Measurements from ENCODE around the gene DES. TPM values are rescaled to one million over a fixed set of nuclear protein-coding genes. Genes with fewer than 3 reads are reported as not detected.
A peak's percentile ranks its signal among the peaks of the same experiment; 100 is the strongest.

Gene DES
- total RNA-seq, 2 experiments from 2014 or later, result not detected

DNA sequence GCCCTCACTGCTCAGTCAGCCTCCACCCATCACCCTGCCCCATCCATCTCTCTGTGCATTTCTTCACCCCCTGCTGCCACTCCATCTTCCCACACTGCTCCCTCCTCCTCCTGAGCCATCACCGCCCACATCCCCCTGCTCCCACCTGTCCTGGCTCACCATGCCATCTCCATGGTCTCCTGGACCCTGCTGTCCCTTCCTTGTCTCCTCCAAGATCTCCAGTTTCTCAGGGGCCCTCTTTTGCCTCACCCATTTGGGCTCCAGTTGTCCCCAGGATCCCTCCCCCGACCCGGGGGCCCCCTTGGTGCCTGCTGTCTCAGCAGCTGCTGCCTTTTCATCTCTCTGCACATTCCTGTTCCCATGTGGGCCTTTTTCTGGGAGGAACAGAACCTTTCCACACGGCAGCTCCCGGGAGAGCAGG, 27.1 kb downstream of the DES start:
- DNase-seq (ENCODE audit: low spot score), result no peak
- CTCF ChIA-PET (ENCODE audit: unreplicated experiment), result no interaction called here
- Histone ChIP-seq H3K9me2 (ENCODE audit: insufficient read depth, low read length) (no peaks in the 10 kb centered on the region), H3K9me3 (ENCODE audit: low read length) (no peaks in the 10 kb centered on the region), H2AFZ (ENCODE audit: low read length) (no peak overlapping the region), H3K4me1 (ENCODE audit: insufficient read depth, low read length, poor library complexity, severe bottlenecking) (peaks cover 10% of the 10 kb centered on the region), H4K20me1 (ENCODE audit: insufficient read depth, low read length) (no peaks in the 10 kb centered on the region), H3K36me3 (ENCODE audit: insufficient read depth, low read length) (no peaks in the 10 kb centered on the region), H3K79me2 (ENCODE audit: insufficient read depth, low read depth, low read length) (no peaks in the 10 kb centered on the region), H3K4me2 (ENCODE audit: low read length) (no peak overlapping the region), H3K4me3 (ENCODE audit: low read depth, low read length, poor library complexity, severe bottlenecking) (no peak overlapping the region), H3K27ac (ENCODE audit: low read depth, low read length, poor library complexity, severe bottlenecking) (no peak overlapping the region)
- POLR2A ChIA-PET, result no interaction called here
- no peak for TF ChIP-seq EZH2phosphoT487 (IDR thresholded peaks at IDR 0.05; ENCODE audit: borderline replicate concordance, low read depth, low read length)
- TF ChIP-seq, protein P1, sequence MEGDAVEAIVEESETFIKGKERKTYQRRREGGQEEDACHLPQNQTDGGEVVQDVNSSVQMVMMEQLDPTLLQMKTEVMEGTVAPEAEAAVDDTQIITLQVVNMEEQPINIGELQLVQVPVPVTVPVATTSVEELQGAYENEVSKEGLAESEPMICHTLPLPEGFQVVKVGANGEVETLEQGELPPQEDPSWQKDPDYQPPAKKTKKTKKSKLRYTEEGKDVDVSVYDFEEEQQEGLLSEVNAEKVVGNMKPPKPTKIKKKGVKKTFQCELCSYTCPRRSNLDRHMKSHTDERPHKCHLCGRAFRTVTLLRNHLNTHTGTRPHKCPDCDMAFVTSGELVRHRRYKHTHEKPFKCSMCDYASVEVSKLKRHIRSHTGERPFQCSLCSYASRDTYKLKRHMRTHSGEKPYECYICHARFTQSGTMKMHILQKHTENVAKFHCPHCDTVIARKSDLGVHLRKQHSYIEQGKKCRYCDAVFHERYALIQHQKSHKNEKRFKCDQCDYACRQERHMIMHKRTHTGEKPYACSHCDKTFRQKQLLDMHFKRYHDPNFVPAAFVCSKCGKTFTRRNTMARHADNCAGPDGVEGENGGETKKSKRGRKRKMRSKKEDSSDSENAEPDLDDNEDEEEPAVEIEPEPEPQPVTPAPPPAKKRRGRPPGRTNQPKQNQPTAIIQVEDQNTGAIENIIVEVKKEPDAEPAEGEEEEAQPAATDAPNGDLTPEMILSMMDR (conservative IDR thresholded peaks at IDR 0.05; ENCODE audit: low read length), result no peak
- intact Hi-C loops (cut with micrococcal nuclease; ENCODE audit: unreplicated experiment), result no loop called here
- BruUV-seq (replicated peaks), result no TSS peak

DNA sequence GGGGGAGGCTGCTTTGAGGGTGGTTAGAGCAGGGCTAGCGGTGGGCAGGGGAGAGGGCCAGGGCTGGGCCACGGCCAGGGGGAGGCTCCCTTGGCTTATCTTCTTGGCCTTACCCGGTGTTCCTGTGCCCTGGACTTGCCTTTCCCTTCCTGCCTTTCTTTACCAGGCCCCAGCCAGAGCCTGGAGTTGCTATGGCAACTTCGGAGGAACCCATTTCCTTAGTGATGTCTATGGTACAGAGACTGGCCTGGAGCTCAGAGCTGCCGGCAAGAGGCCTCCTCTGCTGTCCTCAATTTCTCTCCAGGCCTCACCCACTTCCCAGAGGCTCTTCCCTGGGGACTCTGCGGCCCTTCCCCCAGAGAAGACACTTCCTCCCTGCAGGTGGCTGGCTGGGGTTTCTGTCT, 27.9 kb downstream of the DES start:
- peak; percentile 39 for DNase-seq (ENCODE audit: low spot score)
- intact Hi-C loops (cut with micrococcal nuclease; ENCODE audit: unreplicated experiment), result no loop called here
- H3K4me3 ChIP-seq (ENCODE audit: low read depth, low read length, poor library complexity, severe bottlenecking), result no peak overlapping the region
- no peaks in the 10 kb centered on the region for H4K20me1 ChIP-seq (ENCODE audit: insufficient read depth, low read length)
- H3K79me2 ChIP-seq (ENCODE audit: insufficient read depth, low read depth, low read length), result no peaks in the 10 kb centered on the region
- ChIA-PET POLR2A (interaction anchor here (0.5 to 1.1 kb wide), 4 partner anchors 9 to 65 kb away, joined by 3 to 4 read pairs (median 4); no protein-coding TSS in a partner anchor), CTCF (ENCODE audit: unreplicated experiment) (no interaction called here)
- TF ChIP-seq, protein P1 (conservative IDR thresholded peaks at IDR 0.05; ENCODE audit: low read length), result no peak
- TF ChIP-seq EZH2phosphoT487 (IDR thresholded peaks at IDR 0.05; ENCODE audit: borderline replicate concordance, low read depth, low read length), result no peak
- H3K36me3 ChIP-seq (ENCODE audit: insufficient read depth, low read length), result no peaks in the 10 kb centered on the region
- BruUV-seq (replicated peaks), result no TSS peak
- H3K9me3 ChIP-seq (ENCODE audit: low read length), result no peaks in the 10 kb centered on the region
- H2AFZ ChIP-seq (ENCODE audit: low read length), result no peak overlapping the region
- peaks cover 10% of the 10 kb centered on the region for H3K4me1 ChIP-seq (ENCODE audit: insufficient read depth, low read length, poor library complexity, severe bottlenecking)
- H3K4me2 ChIP-seq (ENCODE audit: low read length), result peak overlapping the region; percentile 43
- H3K9me2 ChIP-seq (ENCODE audit: insufficient read depth, low read length), result no peaks in the 10 kb centered on the region
- H3K27ac ChIP-seq (ENCODE audit: low read depth, low read length, poor library complexity, severe bottlenecking), result no peak overlapping the region

DNA sequence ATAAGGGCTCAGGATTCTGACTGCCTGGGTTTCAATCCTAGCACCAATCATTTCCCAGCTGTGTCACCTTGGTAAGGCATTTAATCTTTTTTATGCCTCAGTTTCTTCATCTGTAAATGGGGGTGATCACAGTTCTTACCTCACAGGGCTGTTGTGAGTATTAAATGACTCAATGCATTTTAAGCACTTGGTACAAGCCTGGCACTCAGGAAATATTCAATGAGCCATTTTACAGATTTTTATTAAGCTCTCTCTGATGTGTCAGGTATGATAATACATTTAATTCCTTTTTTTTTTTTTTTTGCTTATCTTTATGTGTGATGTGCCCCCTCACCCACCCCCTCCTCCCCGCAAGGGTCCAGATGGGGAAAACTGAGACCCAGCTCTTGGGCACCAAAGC, 28.5 kb downstream of the DES start:
- no TSS peak for BruUV-seq (replicated peaks)
- Histone ChIP-seq H2AFZ (ENCODE audit: low read length) (no peak overlapping the region), H3K4me2 (ENCODE audit: low read length) (peak overlapping the region; percentile 43), H3K27ac (ENCODE audit: low read depth, low read length, poor library complexity, severe bottlenecking) (no peak overlapping the region), H3K9me2 (ENCODE audit: insufficient read depth, low read length) (no peaks in the 10 kb centered on the region), H3K79me2 (ENCODE audit: insufficient read depth, low read depth, low read length) (no peaks in the 10 kb centered on the region), H3K4me3 (ENCODE audit: low read depth, low read length, poor library complexity, severe bottlenecking) (no peak overlapping the region), H3K36me3 (ENCODE audit: insufficient read depth, low read length) (no peaks in the 10 kb centered on the region), H3K4me1 (ENCODE audit: insufficient read depth, low read length, poor library complexity, severe bottlenecking) (peaks cover 10% of the 10 kb centered on the region), H4K20me1 (ENCODE audit: insufficient read depth, low read length) (no peaks in the 10 kb centered on the region), H3K9me3 (ENCODE audit: low read length) (no peaks in the 10 kb centered on the region)
- POLR2A ChIA-PET, result interaction anchor here (0.5 to 1.1 kb wide), 5 partner anchors 9 to 357 kb away, joined by 3 to 4 read pairs (median 4); no protein-coding TSS in a partner anchor
- TF ChIP-seq, protein P1 (conservative IDR thresholded peaks at IDR 0.05; ENCODE audit: low read length), result no peak
- TF ChIP-seq EZH2phosphoT487 (IDR thresholded peaks at IDR 0.05; ENCODE audit: borderline replicate concordance, low read depth, low read length), result no peak
- no peak for DNase-seq (ENCODE audit: low spot score)
- intact Hi-C loops (cut with micrococcal nuclease; ENCODE audit: unreplicated experiment), result no loop called here
- CTCF ChIA-PET (ENCODE audit: unreplicated experiment), result interaction anchor here (0.9 kb wide), 1 partner anchor 42 kb away, joined by 3 read pairs; no protein-coding TSS in a partner anchor
